Osteoblast (primary cell): ENCODE data around the gene ADD1. TPM values are rescaled to one million over a fixed set of nuclear protein-coding genes. Genes with fewer than 3 reads are reported as not detected.
"Not testable (repeated sequence)": the region's sequence is repeated elsewhere in the genome, so short reads cannot be mapped to it uniquely, and the experiment has no call there.

Experiments used
- DNase-seq: peaks from one replicate; pipeline ENCODE4 v3.0.0; 2011; ENCODE audit warnings: low spot score, mixed read lengths; ENCODE audit not compliant: insufficient read length; ENCODE audit errors: missing footprints
- H2AFZ ChIP-seq: 2 replicates; pipeline ENCODE4 v1.6.0; 2011; ENCODE audit warnings: mild to moderate bottlenecking, low read length
- H3K27ac ChIP-seq: 2 replicates; pipeline ENCODE4 v1.5.1; 2011; ENCODE audit warnings: mild to moderate bottlenecking, low read depth, low read length, moderate library complexity
- H3K27me3 ChIP-seq: 2 replicates; pipeline ENCODE4 v1.6.0; 2012; ENCODE audit warnings: mild to moderate bottlenecking, control low read depth, inconsistent platforms, low read length, moderate library complexity; ENCODE audit not compliant: insufficient read depth
- H3K36me3 ChIP-seq: 2 replicates; pipeline ENCODE4 v1.5.1; 2011; ENCODE audit warnings: mild to moderate bottlenecking, low read length, control low read depth, moderate library complexity; ENCODE audit not compliant: insufficient read depth
- H3K4me1 ChIP-seq: 2 replicates; pipeline ENCODE4 v1.5.1; 2011; ENCODE audit warnings: mild to moderate bottlenecking, low read length, control low read depth, moderate library complexity; ENCODE audit not compliant: insufficient read depth
- H3K4me2 ChIP-seq: 2 replicates; pipeline ENCODE4 v1.6.0; 2011; ENCODE audit warnings: mild to moderate bottlenecking, low read length; ENCODE audit not compliant: insufficient read depth
- H3K4me3 ChIP-seq: fragments of 200-600 bp; sonication (generic); 3 replicates; pipeline ENCODE4 v1.5.1; 2012; ENCODE audit warnings: mild to moderate bottlenecking, low read length, inconsistent platforms; ENCODE audit not compliant: insufficient read depth
- H3K79me2 ChIP-seq: 2 replicates; pipeline ENCODE4 v1.6.0; 2012; ENCODE audit warnings: mild to moderate bottlenecking, low read length, control low read depth, inconsistent platforms; ENCODE audit not compliant: insufficient read depth
- H3K9me3 ChIP-seq: 2 replicates; pipeline ENCODE4 v1.5.1; 2011; ENCODE audit warnings: low read depth, low read length, control low read depth
- H4K20me1 ChIP-seq: 2 replicates; pipeline ENCODE4 v1.6.0; 2012; ENCODE audit warnings: mild to moderate bottlenecking, low read length, control low read depth; ENCODE audit not compliant: insufficient read depth
- total RNA-seq: library from RNA; depleted of rRNA; stranded (reverse); fragments of >200 nt; gene quantifications from 2 replicates; pipeline ENCODE4 v1.2.3, GENCODE V29; 2012
- TF ChIP-seq, protein P1 (sequence below): IDR thresholded peaks from 2 replicates; pipeline ENCODE4 v1.5.1; 2011; ENCODE audit warnings: mild to moderate bottlenecking, low read depth, low read length, moderate library complexity; ENCODE audit errors: extremely low read depth

The ADD1 gene
- total RNA-seq, 1 donor = 200 TPM

DNA sequence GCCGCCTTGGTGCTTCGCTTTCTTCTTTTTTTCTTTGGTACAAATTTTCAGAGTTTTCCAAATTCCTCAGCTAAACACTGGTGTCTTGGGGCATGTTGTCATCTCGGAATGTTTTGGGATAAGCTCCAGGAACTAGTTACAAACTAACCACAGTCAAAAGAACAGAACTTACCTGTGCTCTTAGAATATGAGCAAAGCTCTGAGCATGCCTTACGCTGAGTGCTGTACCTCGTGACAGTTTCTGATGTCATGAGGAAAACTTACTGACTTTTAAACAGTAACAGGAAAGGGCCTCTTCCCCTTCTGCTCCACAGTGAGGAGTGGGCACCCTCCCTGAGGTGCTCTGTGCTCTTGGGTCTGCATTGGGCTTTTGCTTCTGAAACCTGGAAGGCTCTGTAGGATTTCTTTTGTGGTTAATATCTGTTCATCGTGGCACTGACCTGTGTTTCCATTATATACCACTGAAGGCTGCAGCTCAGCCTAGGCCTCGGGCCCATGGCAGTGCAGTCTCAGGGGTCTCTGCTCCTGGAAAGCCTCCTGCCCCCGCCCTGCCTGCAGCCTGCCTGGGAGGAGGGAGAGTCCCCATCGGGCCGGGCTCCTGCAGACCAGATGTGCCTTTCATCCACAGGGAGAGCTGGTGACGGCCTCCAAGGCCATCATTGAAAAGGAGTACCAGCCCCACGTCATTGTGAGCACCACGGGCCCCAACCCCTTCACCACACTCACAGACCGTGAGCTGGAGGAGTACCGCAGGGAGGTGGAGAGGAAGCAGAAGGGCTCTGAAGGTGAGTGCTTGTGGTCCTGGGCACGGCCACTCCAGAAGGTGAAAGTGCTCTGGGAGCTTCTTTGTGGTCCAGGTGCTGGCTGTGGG, 70.8 kb downstream of the ADD1 start:
- H3K27me3 ChIP-seq = no peaks in the 10 kb centered on the region
- H2AFZ ChIP-seq = no peak overlapping the region
- DNase-seq = peak; percentile 27
- H3K4me1 ChIP-seq = no peaks in the 10 kb centered on the region
- TF ChIP-seq, protein P1, sequence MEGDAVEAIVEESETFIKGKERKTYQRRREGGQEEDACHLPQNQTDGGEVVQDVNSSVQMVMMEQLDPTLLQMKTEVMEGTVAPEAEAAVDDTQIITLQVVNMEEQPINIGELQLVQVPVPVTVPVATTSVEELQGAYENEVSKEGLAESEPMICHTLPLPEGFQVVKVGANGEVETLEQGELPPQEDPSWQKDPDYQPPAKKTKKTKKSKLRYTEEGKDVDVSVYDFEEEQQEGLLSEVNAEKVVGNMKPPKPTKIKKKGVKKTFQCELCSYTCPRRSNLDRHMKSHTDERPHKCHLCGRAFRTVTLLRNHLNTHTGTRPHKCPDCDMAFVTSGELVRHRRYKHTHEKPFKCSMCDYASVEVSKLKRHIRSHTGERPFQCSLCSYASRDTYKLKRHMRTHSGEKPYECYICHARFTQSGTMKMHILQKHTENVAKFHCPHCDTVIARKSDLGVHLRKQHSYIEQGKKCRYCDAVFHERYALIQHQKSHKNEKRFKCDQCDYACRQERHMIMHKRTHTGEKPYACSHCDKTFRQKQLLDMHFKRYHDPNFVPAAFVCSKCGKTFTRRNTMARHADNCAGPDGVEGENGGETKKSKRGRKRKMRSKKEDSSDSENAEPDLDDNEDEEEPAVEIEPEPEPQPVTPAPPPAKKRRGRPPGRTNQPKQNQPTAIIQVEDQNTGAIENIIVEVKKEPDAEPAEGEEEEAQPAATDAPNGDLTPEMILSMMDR = no peak
- H3K36me3 ChIP-seq = peaks cover 61% of the 10 kb centered on the region
- peaks cover 30% of the 10 kb centered on the region for H3K79me2 ChIP-seq
- H3K9me3 ChIP-seq = no peaks in the 10 kb centered on the region
- no peak overlapping the region for H3K27ac ChIP-seq
- H3K4me3 ChIP-seq = no peak overlapping the region
- peaks cover 8% of the 10 kb centered on the region for H4K20me1 ChIP-seq
- H3K4me2 ChIP-seq = no peak overlapping the region

DNA sequence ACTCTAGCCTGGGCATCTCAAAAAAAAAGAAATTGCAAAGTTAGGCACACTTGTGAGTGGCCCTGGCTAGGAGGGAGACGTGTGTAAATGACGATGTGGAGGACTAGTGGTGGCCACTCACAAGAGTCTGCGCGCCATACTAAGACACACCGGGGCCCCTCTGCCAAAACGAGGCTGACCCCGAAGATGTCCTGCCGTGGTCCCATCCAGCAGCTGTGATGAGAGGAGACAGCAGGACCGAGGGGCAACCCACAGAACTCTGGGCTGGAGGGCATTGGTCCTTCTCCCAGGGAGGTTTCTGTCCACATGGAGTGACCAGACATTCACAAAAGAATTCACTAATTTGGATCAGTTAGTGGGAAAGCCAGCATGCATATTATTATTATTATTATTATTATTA, 72.1 kb downstream of the ADD1 start:
- Histone ChIP-seq H3K4me2 (no peak overlapping the region), H3K27ac (no peak overlapping the region), H4K20me1 (peaks cover 8% of the 10 kb centered on the region), H3K79me2 (peaks cover 43% of the 10 kb centered on the region), H3K27me3 (no peaks in the 10 kb centered on the region), H2AFZ (no peak overlapping the region), H3K9me3 (no peaks in the 10 kb centered on the region), H3K36me3 (peaks cover 48% of the 10 kb centered on the region), H3K4me3 (no peak overlapping the region), H3K4me1 (no peaks in the 10 kb centered on the region)
- TF ChIP-seq, protein P1 = no peak
- peak; percentile 15 for DNase-seq

DNA sequence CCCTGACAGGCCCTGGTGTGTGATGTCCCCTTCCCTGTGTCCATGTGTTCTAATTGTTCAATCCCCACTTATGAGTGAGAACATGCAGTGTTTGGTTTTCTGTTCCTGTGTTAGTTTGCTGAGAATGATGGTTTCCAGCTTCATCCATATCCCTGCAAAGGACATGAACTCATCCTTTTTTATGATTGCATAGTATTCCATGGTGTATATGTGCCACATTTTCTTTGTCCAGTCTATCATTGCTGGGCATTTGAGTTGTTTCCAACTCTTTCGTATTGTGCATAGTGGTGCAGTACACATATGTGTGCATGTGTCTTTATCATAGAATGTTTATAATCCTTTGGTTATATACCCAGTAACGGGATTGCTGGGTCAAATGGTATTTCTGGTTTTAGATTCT, 73.1 kb downstream of the ADD1 start:
- not testable (repeated sequence) for H2AFZ ChIP-seq, H3K27ac ChIP-seq, H4K20me1 ChIP-seq, H3K4me2 ChIP-seq, DNase-seq, H3K4me3 ChIP-seq, H3K27me3 ChIP-seq, H3K4me1 ChIP-seq, H3K9me3 ChIP-seq
- peaks cover 46% of the 10 kb centered on the region for H3K79me2 ChIP-seq
- H3K36me3 ChIP-seq = peaks cover 42% of the 10 kb centered on the region

DNA sequence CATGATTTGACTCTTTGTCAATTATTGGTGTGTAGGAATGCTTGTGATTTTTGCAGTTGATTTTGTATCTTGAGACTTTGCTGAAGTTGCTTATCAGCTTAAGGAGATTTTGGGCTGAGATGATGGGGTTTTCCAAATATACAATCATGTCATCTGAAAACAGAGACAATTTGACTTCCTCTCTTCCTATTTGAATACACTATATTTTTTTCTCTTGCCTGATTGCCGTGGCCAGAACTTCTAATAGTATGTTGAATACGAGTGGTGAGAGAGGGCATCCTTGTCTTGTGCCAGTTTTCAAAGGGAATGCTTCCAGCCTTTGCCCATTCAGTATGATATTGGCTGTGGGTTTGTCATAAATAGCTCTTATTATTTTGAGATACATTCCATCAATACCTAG, 74.7 kb downstream of the ADD1 start:
- H3K27me3 ChIP-seq, H2AFZ ChIP-seq, H3K4me1 ChIP-seq, DNase-seq, H3K9me3 ChIP-seq, H4K20me1 ChIP-seq, H3K4me2 ChIP-seq, H3K27ac ChIP-seq, H3K4me3 ChIP-seq: not testable (repeated sequence)
- Histone ChIP-seq H3K36me3 (peaks cover 30% of the 10 kb centered on the region), H3K79me2 (peaks cover 59% of the 10 kb centered on the region)

DNA sequence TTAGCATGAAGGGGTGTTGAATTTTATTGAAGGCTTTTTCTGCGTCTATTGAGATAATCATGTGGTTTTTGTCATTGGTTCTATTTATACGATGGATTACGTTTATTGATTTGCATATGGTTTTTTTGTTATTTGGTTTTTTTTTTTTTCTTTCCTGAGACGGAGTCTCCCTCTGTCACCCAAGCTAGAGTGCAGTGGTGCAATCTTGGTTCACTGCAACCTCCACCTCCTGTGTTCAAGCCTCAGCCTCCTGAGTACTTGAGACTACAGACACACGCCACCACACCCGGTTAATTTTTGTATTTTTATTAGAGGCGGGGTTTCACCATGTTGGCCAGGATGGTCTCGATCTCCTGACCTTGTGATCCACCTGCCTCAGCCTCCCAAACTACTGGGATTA, 75.1 kb downstream of the ADD1 start:
- not testable (repeated sequence) for H3K9me3 ChIP-seq, H2AFZ ChIP-seq, H3K27ac ChIP-seq, H4K20me1 ChIP-seq, H3K4me2 ChIP-seq, H3K4me3 ChIP-seq, H3K27me3 ChIP-seq, DNase-seq, H3K4me1 ChIP-seq
- H3K79me2 ChIP-seq = peaks cover 64% of the 10 kb centered on the region
- peaks cover 27% of the 10 kb centered on the region for H3K36me3 ChIP-seq

DNA sequence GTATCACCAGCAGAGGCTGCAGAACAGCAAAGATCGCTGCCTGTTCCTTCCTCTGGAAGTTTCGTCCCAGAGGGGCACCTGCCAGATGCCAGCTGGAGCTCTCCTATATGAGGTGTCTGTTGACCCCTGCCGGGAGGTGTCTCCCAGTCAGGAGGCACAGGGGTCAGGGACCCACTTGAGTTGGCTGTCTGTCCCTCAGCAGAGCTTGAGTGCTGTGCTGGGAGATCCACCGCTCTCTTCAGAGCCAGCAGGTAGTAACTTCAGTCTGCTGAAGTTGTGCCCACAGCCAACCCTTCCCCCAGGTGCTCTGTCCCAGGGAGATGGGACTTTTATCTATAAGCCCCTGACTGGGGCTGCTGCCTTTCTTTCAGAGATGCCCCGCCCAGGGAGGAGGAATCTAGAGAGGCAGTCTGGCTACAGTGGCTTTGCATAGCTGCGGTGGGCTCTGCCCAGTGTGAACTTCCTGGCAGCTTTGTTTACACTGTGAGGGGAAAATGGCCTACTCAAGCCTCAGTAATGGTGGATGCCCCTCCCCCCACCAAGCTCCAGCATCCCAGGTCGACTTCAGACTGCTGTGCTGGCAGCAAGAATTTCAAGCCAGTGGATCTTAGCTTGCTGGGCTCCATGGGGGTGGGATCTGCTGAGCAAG, 78.9 kb downstream of the ADD1 start:
- not testable (repeated sequence) for H3K4me3 ChIP-seq, H3K27me3 ChIP-seq, DNase-seq, H4K20me1 ChIP-seq, H3K9me3 ChIP-seq, H3K4me1 ChIP-seq, H2AFZ ChIP-seq, H3K4me2 ChIP-seq
- Histone ChIP-seq H3K27ac (peak overlapping the region; percentile 28), H3K36me3 (peaks cover 36% of the 10 kb centered on the region), H3K79me2 (peaks cover 67% of the 10 kb centered on the region)
